Adrenal gland (tissue), 5 donors: ENCODE data around the gene NEGR1.

Source experiments
- POLR2A ChIP-seq, 2 donors: fragments of 450-650 bp; IDR thresholded peaks; one replicate each; pipeline ENCODE4 v1.6.1; 2017; ENCODE audit warnings: antibody characterized with exemption in 2 of 2, mild to moderate bottlenecking in 2 of 2, moderate library complexity in 1 of 2
- TF ChIP-seq, protein P1 (sequence below), 6 experiments: fragments of 450-650 bp in 4 of 6; fragments of 200-600 bp in 2 of 6; sonication (generic) in 1 of 6; IDR thresholded peaks; 1 replicate in 5 of 6; 2 replicates in 1 of 6; pipeline versions ENCODE4 v1.5.1 to v1.8.0; 2016 to 2021; ENCODE audit warnings: antibody characterized with exemption in 6 of 6, mild to moderate bottlenecking in 2 of 6, moderate library complexity in 1 of 6
- donor health status: DM: no; HTN: no; CAD: no.

GRCh38 chr1:72241397-72241796, 40.9 kb downstream of the NEGR1 start:
- TF ChIP-seq, protein P1, sequence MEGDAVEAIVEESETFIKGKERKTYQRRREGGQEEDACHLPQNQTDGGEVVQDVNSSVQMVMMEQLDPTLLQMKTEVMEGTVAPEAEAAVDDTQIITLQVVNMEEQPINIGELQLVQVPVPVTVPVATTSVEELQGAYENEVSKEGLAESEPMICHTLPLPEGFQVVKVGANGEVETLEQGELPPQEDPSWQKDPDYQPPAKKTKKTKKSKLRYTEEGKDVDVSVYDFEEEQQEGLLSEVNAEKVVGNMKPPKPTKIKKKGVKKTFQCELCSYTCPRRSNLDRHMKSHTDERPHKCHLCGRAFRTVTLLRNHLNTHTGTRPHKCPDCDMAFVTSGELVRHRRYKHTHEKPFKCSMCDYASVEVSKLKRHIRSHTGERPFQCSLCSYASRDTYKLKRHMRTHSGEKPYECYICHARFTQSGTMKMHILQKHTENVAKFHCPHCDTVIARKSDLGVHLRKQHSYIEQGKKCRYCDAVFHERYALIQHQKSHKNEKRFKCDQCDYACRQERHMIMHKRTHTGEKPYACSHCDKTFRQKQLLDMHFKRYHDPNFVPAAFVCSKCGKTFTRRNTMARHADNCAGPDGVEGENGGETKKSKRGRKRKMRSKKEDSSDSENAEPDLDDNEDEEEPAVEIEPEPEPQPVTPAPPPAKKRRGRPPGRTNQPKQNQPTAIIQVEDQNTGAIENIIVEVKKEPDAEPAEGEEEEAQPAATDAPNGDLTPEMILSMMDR (IDR thresholded peaks at IDR 0.05), result no peak
- no peak for TF ChIP-seq POLR2A (IDR thresholded peaks at IDR 0.05)
